HepG2 (cell line): ENCODE results near the gene SEPTIN12. TPM values are rescaled to one million over a fixed set of nuclear protein-coding genes. Genes with fewer than 3 reads are reported as not detected.
A peak's percentile ranks its signal among the peaks of the same experiment; 100 is the strongest.

ENCODE experiments used
- ARNT2 ChIP-seq: sonication (generic); formaldehyde crosslinking; IDR thresholded peaks from 2 replicates; pipeline ENCODE4 v1.8.0; 2022; ENCODE audit warnings: mild to moderate bottlenecking, low read depth, missing genetic modification reagents, moderate library complexity
- BRF2 ChIP-seq: sonication (generic); formaldehyde crosslinking; IDR thresholded peaks from 2 replicates; pipeline ENCODE4 v1.8.1; 2022; ENCODE audit warnings: mild to moderate bottlenecking, missing genetic modification reagents
- CREBL2 ChIP-seq: sonication (generic); formaldehyde crosslinking; IDR thresholded peaks from 2 replicates; pipeline ENCODE4 v1.8.1; 2023; ENCODE audit warnings: missing genetic modification reagents, mild to moderate bottlenecking, borderline replicate concordance
- KLF11 ChIP-seq: IDR thresholded peaks from 2 replicates; pipeline ENCODE4 v1.6.1; 2016; ENCODE audit warnings: missing compliant biosample characterization
- KLF6 ChIP-seq: IDR thresholded peaks from 2 replicates; pipeline ENCODE4 v1.8.0; 2016; ENCODE audit warnings: missing biosample characterization, missing genetic modification reagents
- SMYD3 ChIP-seq: sonication (generic); formaldehyde crosslinking; IDR thresholded peaks from 2 replicates; pipeline ENCODE4 v1.8.1; 2023; ENCODE audit warnings: mild to moderate bottlenecking, missing genetic modification reagents
- SPEN ChIP-seq: sonication (generic); formaldehyde crosslinking; IDR thresholded peaks from 2 replicates; pipeline ENCODE4 v1.5.1; 2020; ENCODE audit warnings: low read depth, mild to moderate bottlenecking, missing genetic modification reagents
- SSRP1 ChIP-seq: IDR thresholded peaks from 2 replicates; pipeline ENCODE4 v1.6.1; 2016; ENCODE audit warnings: control low read depth
- TBX2 ChIP-seq: sonication (generic); formaldehyde crosslinking; IDR thresholded peaks from 2 replicates; pipeline ENCODE4 v1.5.0; 2020; ENCODE audit warnings: missing genetic modification reagents, mild to moderate bottlenecking, borderline replicate concordance
- ZBTB25 ChIP-seq: IDR thresholded peaks from 2 replicates; pipeline ENCODE4 v1.6.1; 2018; ENCODE audit warnings: missing genetic modification reagents
- ZBTB39 ChIP-seq: sonication (generic); formaldehyde crosslinking; IDR thresholded peaks from 2 replicates; pipeline ENCODE4 v1.5.0; 2020; ENCODE audit warnings: missing genetic modification reagents
- ZFP82 ChIP-seq: sonication (generic); formaldehyde crosslinking; IDR thresholded peaks from 2 replicates; pipeline ENCODE4 v1.5.1; 2020; ENCODE audit warnings: mild to moderate bottlenecking, missing genetic modification reagents, borderline replicate concordance
- ZMAT5 ChIP-seq: sonication (generic); formaldehyde crosslinking; IDR thresholded peaks from 2 replicates; pipeline ENCODE4 v1.5.0; 2020; ENCODE audit warnings: mild to moderate bottlenecking, low read depth, missing genetic modification reagents, borderline replicate concordance
- ZNF235 ChIP-seq: sonication (generic); formaldehyde crosslinking; IDR thresholded peaks from 2 replicates; pipeline ENCODE4 v1.8.1; 2023; ENCODE audit warnings: mild to moderate bottlenecking, missing genetic modification reagents, borderline replicate concordance
- ZNF430 ChIP-seq: sonication (generic); formaldehyde crosslinking; IDR thresholded peaks from 2 replicates; pipeline ENCODE4 v1.9.0; 2021; ENCODE audit warnings: mild to moderate bottlenecking, missing genetic modification reagents
- ZNF570 ChIP-seq: sonication (generic); formaldehyde crosslinking; IDR thresholded peaks from 2 replicates; pipeline ENCODE4 v1.4.0; 2020; ENCODE audit warnings: mild to moderate bottlenecking, missing genetic modification reagents, borderline replicate concordance
- ZNF615 ChIP-seq: sonication (generic); formaldehyde crosslinking; IDR thresholded peaks from 2 replicates; pipeline ENCODE4 v1.5.0; 2020; ENCODE audit warnings: mild to moderate bottlenecking, missing genetic modification reagents, borderline replicate concordance
- polyA plus RNA-seq, 8 experiments: library from polyadenylated mRNA; depleted of rRNA in 3 of 8; stranded (reverse) in 7 of 8; unstranded in 1 of 8; fragments of >200 nt; fragmentation: Illumina TruSeq in 4 of 8; extraction: Trizol in 4 of 8; gene quantifications; 2 replicates each; pipeline versions ENCODE4 v1.2.1 to v1.2.3, GENCODE V29; 2011 to 2016; ENCODE audit warnings: low read depth in 4 of 8, missing spikeins in 1 of 8, mixed read lengths in 1 of 8; ENCODE audit not compliant: insufficient read depth in 1 of 8
- total RNA-seq, 5 experiments: library from RNA; depleted of rRNA; stranded (reverse); fragments of >200 nt; fragmentation: Illumina TruSeq; extraction: Trizol; gene quantifications; 2 replicates each; pipeline ENCODE4 v1.2.3, GENCODE V29; 2016; ENCODE audit warnings: low read depth in 1 of 5

Gene SEPTIN12
- total and polyA plus RNA-seq, 2 of the 13 experiments (the other 11 are each of a cell fraction or from before 2014, with no cell fraction given) = 0.22 TPM; not detected in 1

- no peak for TF ChIP-seq ZMAT5 (CRISPR knock-in tag)
- no peak for TF ChIP-seq ZNF430 (CRISPR knock-in tag)
- peak; percentile 30; the same call in 1 of the 2 replicates for TF ChIP-seq ZFP82 (CRISPR knock-in tag)
- no peak for TF ChIP-seq KLF6 (CRISPR knock-in tag)
- TF ChIP-seq ZBTB25 = peak; percentile 68; the same call in 1 of the 2 replicates
- no peak for TF ChIP-seq ZBTB39 (CRISPR knock-in tag)
- TF ChIP-seq BRF2 (CRISPR knock-in tag) = no peak
- peak; percentile 76; the same call in 1 of the 2 replicates for TF ChIP-seq ZNF235
- no peak for TF ChIP-seq SSRP1 (CRISPR knock-in tag)
- no peak for TF ChIP-seq ZNF615
- TF ChIP-seq KLF11 = peak; percentile 24; the same call in 1 of the 2 replicates
- TF ChIP-seq SMYD3 (CRISPR knock-in tag) = no peak
- peak; percentile 71 for TF ChIP-seq TBX2
- TF ChIP-seq ARNT2 (CRISPR knock-in tag) = no peak
- no peak for TF ChIP-seq CREBL2 (CRISPR knock-in tag)
- peak; percentile 79 for TF ChIP-seq SPEN (CRISPR knock-in tag)
- no peak for TF ChIP-seq ZNF570 (CRISPR knock-in tag)
Measured at GRCh38 chr16:4768549-4769305, 19.4 kb downstream of the SEPTIN12 start (continued).
